NCI-H345 treated with DMSO at 0.1 percent for 48 hours (cell line): ENCODE measurements around the gene RPS4Y2.

Experiments used
- DNase-seq: peaks from one replicate; lab custom pipeline; 2025; ENCODE audit not compliant: unreplicated experiment; lab: John Stamatoyannopoulos, UW

RPS4Y2 gene

DNA sequence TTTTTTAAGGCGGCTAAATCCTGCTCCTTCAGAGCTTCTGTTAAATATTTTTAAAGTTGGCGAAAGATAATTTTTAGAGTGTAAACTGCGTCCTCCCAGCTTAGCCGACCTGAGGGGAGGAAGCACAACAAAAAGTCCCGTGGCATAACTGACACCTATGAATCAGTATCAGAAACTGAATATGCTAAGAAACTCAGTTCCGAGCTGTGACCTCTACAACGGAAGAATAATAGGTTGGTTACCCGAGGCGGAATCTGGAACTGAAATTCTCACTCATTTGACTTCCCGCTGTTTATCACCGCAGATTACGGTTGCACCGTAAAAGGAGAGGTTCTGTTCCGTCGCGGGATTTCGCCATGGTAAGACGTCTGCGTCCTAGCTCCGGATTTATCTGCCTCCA, at the start of gene RPS4Y2:
Gene RPS4Y2, plus strand, starts transcription at position 301 of the 400 bp plus-strand sequence. Its CDS starts 56 bp downstream, at position 357.
- DNase-seq = no peak

DNA sequence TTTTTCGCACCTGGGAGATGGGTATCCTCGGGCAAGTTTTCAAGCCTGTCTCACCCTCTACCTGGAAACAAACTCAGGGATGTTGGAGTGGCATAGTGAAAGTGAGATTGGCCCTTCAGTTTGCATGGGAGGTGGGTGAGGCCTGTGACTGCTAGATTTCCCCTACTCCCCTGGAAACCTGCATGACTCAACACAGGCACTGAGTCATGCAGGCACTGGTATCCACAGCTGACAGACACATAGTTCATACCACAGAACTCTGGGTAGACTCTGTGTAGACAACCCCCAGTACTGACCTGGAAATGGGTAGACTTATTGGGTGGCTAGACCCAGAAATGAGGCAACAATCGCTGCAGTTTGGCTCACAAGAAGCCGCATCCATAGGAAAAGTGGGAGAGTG, 41.5 kb upstream of the RPS4Y2 start:
- no peak for DNase-seq

- DNase-seq = no peak
Observed at GRCh38 chrY:20726184-20726907, 29.6 kb upstream of the RPS4Y2 start.

- DNase-seq = no peak
Observed at GRCh38 chrY:20735200-20735599, 20.7 kb upstream of the RPS4Y2 start.

DNA sequence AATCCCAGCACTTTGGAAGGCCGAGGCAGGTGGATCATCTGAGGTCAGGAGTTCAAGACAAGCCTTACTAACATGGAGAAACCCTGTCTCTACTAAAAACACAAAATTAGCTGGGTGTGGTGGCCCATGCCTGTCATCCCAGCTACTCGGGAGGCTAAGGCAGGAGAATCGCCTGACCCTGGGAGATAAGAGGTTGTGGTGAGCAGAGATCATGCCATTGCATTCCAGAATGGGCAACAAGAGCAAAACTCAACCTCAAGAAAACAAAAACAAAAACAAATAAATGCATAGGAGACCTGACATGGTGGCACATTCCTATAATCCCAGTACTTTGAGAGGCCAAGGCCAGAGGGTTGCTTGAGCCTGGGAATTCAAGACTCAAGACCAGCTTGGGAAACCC, 16.1 kb upstream of the RPS4Y2 start:
- DNase-seq = no peak

DNA sequence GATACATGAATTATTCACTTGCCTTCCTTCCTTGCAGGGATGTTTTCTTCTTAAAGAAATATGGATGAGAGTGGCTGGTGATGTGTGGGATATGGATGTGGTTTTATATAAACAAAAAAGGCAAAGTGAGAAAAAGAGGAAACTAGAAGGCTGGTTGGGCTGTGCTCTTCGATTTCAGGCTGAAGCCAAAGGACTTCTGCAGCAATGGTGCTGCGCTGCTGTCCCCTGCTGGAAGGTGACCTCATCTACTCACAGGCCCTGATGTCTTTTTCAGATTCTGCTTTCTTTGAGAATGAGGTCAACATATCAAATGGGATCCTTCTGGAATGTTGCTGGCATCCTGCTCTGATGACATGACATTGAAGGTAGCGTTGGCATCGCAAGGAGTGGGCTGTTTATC, 15.3 kb upstream of the RPS4Y2 start:
- DNase-seq = no peak

- no peak for DNase-seq
Observed at GRCh38 chrY:20745060-20745459, 10.8 kb upstream of the RPS4Y2 start.

DNA sequence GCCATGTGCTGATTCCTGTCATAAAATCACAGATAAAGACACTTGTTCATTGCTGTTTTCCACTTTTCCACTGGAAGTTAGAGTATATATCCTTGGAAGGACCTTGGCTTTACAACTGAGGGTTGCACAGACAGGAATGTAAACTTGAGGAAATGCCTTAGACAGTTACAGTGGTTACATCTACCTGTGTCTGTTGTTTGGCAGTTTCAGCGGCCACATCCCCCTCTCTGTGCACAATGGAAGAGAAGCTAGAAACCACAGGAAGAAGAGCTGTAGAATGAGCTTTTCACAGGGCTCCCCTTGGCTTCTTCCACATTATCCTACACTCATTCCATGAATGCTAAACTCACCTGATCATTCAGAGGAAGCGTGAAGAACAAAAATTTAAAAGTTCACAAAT, 9.0 kb upstream of the RPS4Y2 start:
- DNase-seq = no peak

DNA sequence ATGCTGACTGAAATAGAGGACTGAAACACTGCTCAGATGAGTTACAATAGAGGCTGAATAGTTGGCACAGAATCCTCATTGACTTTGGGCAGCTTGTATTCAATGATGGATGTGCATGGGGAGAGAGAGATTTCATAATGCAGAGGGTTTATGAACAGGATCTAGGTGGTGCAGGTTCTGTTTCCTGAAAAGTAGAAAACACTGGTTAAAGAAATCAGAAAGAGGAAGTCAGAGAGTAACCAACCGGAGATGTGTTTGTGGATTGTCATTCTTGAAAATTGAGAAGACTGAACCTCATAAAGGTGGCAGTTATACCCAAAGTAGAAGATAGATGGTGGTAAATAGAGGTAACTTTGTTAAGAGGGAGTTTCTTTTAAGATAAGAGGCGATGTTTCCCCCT, 8.0 kb downstream of the RPS4Y2 start:
- no peak for DNase-seq

GRCh38 chrY:20765117-20765516, 9.2 kb downstream of the RPS4Y2 start:
- no peak for DNase-seq

DNA sequence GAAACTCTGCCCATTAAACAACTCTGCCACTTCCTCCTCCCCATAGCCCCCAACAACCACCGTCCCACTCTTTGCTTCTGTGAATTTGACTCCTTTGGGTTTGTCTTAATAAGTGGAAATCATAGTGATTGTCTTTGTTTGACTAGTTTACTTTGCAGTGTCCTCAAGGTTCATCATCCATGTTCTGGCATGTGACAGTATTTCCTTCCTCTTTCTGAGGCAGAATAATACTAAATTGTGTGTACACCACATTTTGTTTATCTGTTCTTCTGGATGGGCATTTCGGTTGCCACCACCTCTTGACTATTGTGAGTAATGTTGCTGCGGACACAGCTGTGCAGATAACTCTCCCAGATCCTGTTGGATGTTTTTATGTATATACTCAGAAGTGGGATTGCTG, 14.8 kb downstream of the RPS4Y2 start:
- DNase-seq = no peak

GRCh38 chrY:20776104-20776503, 20.2 kb downstream of the RPS4Y2 start:
- no peak for DNase-seq

DNA sequence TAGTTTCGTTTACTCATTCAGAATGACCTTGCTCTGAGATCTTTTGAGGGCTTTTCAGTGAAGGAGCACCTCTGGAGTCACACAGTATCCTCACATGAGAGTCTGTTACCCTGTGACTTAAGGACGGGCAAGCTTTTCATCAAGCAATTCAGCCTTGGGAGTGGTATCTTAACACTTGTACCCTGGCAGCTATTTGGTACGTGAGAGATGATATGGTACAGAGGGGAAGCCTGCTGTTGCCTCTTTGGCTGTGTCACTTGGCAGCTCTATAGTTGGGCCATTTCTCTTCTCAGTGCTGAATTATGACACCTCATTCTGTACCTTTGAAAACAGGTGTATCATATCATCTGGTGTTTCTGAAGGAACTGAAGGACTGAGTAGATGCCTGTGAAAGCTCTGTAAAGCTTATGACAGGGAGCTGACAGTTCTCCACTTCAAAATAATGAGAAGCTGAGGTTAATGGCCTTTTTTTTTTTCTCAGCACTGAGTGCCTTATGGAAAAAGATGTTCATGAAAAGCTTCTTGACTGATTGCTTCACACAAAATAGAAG, 24.3 kb downstream of the RPS4Y2 start:
- no peak for DNase-seq

DNA sequence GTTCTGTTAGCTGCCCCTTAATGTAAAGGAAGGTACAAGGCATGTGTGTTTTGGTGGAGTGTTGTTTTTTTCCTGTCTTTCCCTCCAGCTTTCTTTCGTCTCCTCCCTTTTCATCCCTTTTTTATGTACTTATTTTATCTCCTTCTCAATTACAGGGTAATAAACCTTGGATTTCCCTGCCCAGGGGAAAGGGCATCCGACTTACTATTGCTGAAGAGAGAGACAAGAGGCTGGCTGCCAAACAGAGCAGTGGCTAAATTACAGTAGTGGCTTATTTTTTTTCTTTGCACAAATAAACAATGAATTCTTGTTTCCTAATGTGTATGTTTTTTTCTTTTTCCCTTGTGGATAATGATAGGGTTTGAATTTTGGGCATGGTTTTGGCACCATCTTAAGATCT, 24.9 kb downstream of the RPS4Y2 start:
- no peak for DNase-seq

DNA sequence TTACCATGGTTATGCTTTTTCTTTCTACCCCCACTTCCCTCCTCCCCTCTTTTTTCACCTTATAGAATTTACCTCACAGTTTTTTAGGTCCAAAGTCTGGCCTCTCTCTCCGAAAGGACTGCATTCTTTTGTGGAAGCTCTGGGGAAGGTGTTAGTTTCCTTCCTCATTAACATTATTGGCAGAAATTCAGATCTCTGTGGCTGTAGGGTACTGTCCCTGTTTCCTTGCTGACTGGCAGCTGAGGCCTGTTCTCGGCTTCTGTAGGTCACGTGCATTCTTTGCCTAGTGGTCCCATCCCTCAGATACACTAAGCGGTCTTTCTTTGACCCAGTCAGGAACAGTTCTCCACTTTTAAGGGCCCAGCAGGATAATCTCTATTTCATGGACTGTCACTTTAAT, 25.5 kb downstream of the RPS4Y2 start:
- no peak for DNase-seq

GRCh38 chrY:20784965-20785364, 29.1 kb downstream of the RPS4Y2 start:
- no peak for DNase-seq

DNA sequence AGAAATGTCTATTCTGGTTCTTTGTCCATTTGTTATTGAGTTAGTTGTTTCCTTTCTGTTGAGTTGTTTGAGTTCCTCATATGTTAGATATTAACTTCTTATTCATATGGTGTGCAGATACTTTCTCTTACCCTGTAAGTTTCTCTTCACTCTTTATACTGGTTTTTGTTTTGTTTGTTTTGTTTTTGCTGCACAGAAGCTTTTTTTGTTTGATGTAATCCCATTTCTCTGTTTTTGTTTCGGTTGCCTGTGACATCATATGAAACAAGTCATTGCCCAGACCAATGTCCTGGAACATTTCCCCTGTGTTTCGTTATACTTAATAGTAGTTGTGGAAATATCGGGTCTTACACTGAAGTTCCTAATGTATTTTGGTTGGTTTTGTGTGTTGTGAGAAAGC, 31.2 kb downstream of the RPS4Y2 start:
- DNase-seq = no peak

DNA sequence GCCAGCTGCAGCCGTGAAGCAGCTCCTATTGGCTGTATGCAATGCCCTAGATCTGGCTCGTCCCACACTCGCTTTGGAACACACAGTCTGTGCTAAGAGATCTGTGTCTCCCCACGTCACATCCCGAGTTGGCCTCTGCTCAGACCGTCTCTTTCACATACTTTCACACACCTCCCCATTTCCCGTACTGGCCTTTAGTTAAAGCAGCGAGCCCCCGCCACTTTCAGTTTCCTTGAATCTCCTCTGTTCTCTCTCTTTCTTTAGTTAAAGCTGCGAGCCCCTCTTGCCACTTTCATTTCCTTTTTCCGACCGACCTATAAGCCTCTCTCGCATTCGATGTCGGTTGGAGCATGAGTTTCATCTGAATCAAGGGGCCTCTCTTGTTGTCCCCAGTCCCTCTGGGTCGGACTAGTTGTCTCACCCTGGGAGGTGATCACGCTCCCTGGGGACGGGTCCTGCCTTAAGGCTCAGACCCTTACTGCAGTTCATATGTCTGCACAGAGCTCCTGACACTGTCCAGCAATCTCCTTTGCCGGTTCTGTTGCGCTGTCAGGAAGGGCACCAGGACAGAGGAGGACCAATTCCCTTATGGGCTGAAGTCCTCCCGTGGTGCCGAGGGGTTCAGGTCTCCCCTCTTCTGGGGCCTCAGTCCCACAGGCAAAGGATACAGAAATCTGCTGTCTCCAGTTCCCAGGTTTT, 42.6 kb downstream of the RPS4Y2 start:
- DNase-seq = no peak

GRCh38 chrY:20802659-20803058, 46.8 kb downstream of the RPS4Y2 start:
- no peak for DNase-seq

DNA sequence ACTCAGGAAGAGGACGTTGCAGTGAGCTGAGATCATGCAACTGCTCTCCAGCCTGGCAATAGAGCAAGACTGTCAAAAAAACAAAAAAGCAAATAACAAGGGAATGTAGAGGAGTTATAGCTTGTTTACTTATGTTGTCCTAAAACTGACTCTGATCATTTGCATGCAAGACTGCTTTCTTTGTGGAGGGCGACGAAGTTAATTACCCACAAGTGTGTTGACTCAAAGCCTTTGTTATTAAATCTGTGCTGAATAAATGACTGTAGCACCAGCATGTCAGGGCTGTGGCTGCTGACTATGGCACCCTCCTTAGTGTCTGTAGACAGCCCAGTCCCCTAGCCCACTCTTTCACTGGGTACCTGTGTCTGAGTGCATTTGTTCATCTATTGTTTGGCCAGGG, 50.3 kb downstream of the RPS4Y2 start:
- DNase-seq = no peak

- DNase-seq = no peak
Observed at GRCh38 chrY:20813459-20813858, 57.6 kb downstream of the RPS4Y2 start.

DNA sequence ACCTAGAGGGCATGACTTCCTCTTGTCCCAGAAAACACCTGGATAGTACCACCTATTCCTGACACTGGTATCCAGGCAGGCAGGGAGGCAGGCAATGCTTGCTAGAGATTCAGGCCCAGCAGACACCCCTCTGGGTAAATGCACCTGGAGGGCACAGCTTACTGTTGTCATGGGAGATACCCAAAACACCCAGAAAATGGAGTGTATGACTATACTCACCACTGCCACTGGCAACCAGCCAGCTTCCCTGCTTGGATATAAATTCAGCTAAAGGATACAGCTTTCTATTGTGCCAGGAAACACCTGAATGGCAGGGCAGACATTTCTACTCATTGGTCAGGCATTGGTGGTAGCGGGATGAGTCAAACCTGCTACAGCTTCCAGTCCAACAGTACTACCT, 58.9 kb downstream of the RPS4Y2 start:
- no peak for DNase-seq
